H1 (cell line): ENCODE results near the gene BZW1. TPM values are rescaled to one million over a fixed set of nuclear protein-coding genes. Genes with fewer than 3 reads are reported as not detected.

Experiments
- CTCF ChIA-PET: fragments of 300-600 bp; sonication (Branson Sonifier 250); formaldehyde crosslinking; loops from one replicate; lab custom pipeline; 2021; ENCODE audit not compliant: partially characterized antibody; lab: Charles Lee
- POLR2A ChIA-PET: fragments of 300-600 bp; sonication (Branson Sonifier 250); formaldehyde crosslinking; loops from one replicate; lab custom pipeline; 2021; ENCODE audit warnings: inconsistent platforms; ENCODE audit not compliant: partially characterized antibody; lab: Charles Lee
- DNase-seq, 2 experiments: peaks; one replicate each; pipeline versions ENCODE4 v3.0.0 to v3.0.0-alpha.2; 2010 to 2022; ENCODE audit warnings: low spot score in 2 of 2, low read depth in 1 of 2, mixed read lengths in 1 of 2
- FAIRE-seq: peaks from 2 replicates; lab custom pipeline; 2011; peaks lifted over from hg19 to GRCh38; lab: Jason Lieb, UNC
- H2AFZ ChIP-seq: 2 replicates; pipeline ENCODE4 v1.8.1; 2012; ENCODE audit warnings: low read length, inconsistent platforms
- H2AK5ac ChIP-seq: 2 replicates; pipeline ENCODE4 v1.6.1; 2013; ENCODE audit warnings: low read depth, low read length
- H2BK120ac ChIP-seq: replicated peaks from 2 replicates; pipeline ENCODE3; 2013; ENCODE audit warnings: low read depth, low read length, inconsistent platforms
- H2BK12ac ChIP-seq: 2 replicates; pipeline ENCODE4 v1.6.1; 2013; ENCODE audit warnings: low read depth, low read length
- H2BK15ac ChIP-seq: 2 replicates; pipeline ENCODE4 v1.6.1; 2013; ENCODE audit warnings: low read length
- H2BK20ac ChIP-seq: 2 replicates; pipeline ENCODE4 v1.6.1; 2013; ENCODE audit warnings: low read length
- H2BK5ac ChIP-seq: 2 replicates; pipeline ENCODE4 v1.6.1; 2013; ENCODE audit warnings: low read depth, low read length
- H3K14ac ChIP-seq: 2 replicates; pipeline ENCODE4 v1.6.1; 2013; ENCODE audit warnings: inconsistent platforms; ENCODE audit not compliant: insufficient read length
- H3K18ac ChIP-seq: 2 replicates; pipeline ENCODE4 v1.6.1; 2013; ENCODE audit warnings: low read length; ENCODE audit errors: extremely low read depth
- H3K23ac ChIP-seq: 2 replicates; pipeline ENCODE4 v1.6.1; 2013; ENCODE audit warnings: inconsistent platforms; ENCODE audit not compliant: insufficient read length
- H3K23me2 ChIP-seq: 2 replicates; pipeline ENCODE4 v1.6.1; 2013; ENCODE audit warnings: low read depth, low read length
- H3K27ac ChIP-seq: 2 replicates; pipeline ENCODE4 v1.6.1; 2011; ENCODE audit warnings: low read depth, low read length, inconsistent platforms
- H3K27me3 ChIP-seq, 4 experiments: replicated peaks in 1 of 4; 1 replicate in 1 of 4; 2 replicates in 3 of 4; pipeline versions ENCODE4 v1.6.1 to v1.8.1; 2011 to 2013; ENCODE audit warnings: low read length in 3 of 4, mild to moderate bottlenecking in 3 of 4, inconsistent platforms in 2 of 4, mixed read lengths in 2 of 4, moderate library complexity in 1 of 4; ENCODE audit not compliant: control insufficient read depth in 3 of 4, insufficient read depth in 3 of 4; ENCODE audit errors: extremely low read depth in 1 of 4
- H3K36me3 ChIP-seq, 4 experiments: 2 replicates each; pipeline versions ENCODE4 v1.6.1 to v1.8.1; 2011 to 2013; ENCODE audit warnings: mild to moderate bottlenecking in 4 of 4, low read length in 3 of 4, moderate library complexity in 2 of 4, control low read depth in 1 of 4, inconsistent platforms in 1 of 4; ENCODE audit not compliant: insufficient read depth in 4 of 4, control insufficient read depth in 2 of 4
- H3K4ac ChIP-seq: replicated peaks from 2 replicates; pipeline ENCODE3; 2013; ENCODE audit warnings: low read length, low read depth, mixed read lengths, inconsistent platforms; ENCODE audit not compliant: insufficient read length
- H3K4me1 ChIP-seq, 4 experiments: replicated peaks in 1 of 4; 1 replicate in 1 of 4; 2 replicates in 3 of 4; pipeline versions ENCODE4 v1.6.1 to v1.8.1; 2011 to 2013; ENCODE audit warnings: low read length in 3 of 4, inconsistent platforms in 2 of 4, mixed read lengths in 1 of 4; ENCODE audit not compliant: insufficient read depth in 4 of 4, control insufficient read depth in 3 of 4
- H3K4me2 ChIP-seq, 2 experiments: 2 replicates each; pipeline versions ENCODE4 v1.6.1 to v1.8.1; 2011 to 2013; ENCODE audit warnings: low read depth in 2 of 2, low read length in 2 of 2, control low read depth in 1 of 2, inconsistent platforms in 1 of 2, mild to moderate bottlenecking in 1 of 2; ENCODE audit not compliant: insufficient read depth in 1 of 2
- H3K4me3 ChIP-seq, 4 experiments: fragments of 200-600, 300-600 bp in 1 of 4; sonication (generic), shearing (Covaris generic), sonication (Bioruptor Twin) in 1 of 4; 2 replicates each; pipeline versions ENCODE4 v1.5.1 to v1.8.1; 2011 to 2016; ENCODE audit warnings: low read length in 4 of 4, low read depth in 3 of 4, control low read depth in 2 of 4, inconsistent platforms in 2 of 4, mild to moderate bottlenecking in 2 of 4, mixed read lengths in 1 of 4, moderate library complexity in 1 of 4; ENCODE audit not compliant: insufficient read depth in 2 of 4; ENCODE audit errors: extremely low read depth in 1 of 4
- H3K56ac ChIP-seq: replicated peaks from 2 replicates; pipeline ENCODE3; 2013; ENCODE audit warnings: low read depth, mild to moderate bottlenecking, mixed read lengths, low read length, inconsistent platforms; ENCODE audit not compliant: insufficient read length
- H3K79me1 ChIP-seq: 2 replicates; pipeline ENCODE4 v1.6.1; 2013; ENCODE audit warnings: low read depth, low read length, control low read depth
- H3K79me2 ChIP-seq, 2 experiments: 2 replicates each; pipeline versions ENCODE4 v1.6.1 to v1.8.1; 2012 to 2013; ENCODE audit warnings: low read length in 2 of 2, mild to moderate bottlenecking in 2 of 2, inconsistent platforms in 1 of 2; ENCODE audit not compliant: insufficient read depth in 2 of 2, control insufficient read depth in 1 of 2
- H3K9ac ChIP-seq, 4 experiments: replicated peaks in 1 of 4; 1 replicate in 1 of 4; 2 replicates in 3 of 4; pipeline versions ENCODE4 v1.6.1 to v1.8.1; 2011 to 2013; ENCODE audit warnings: low read depth in 3 of 4, low read length in 3 of 4, control low read depth in 2 of 4, mild to moderate bottlenecking in 2 of 4, moderate library complexity in 2 of 4, inconsistent platforms in 1 of 4; ENCODE audit errors: extremely low read depth in 1 of 4
- H3K9me3 ChIP-seq, 2 experiments: 2 replicates each; pipeline versions ENCODE4 v1.6.1 to v1.8.1; 2012 to 2013; ENCODE audit warnings: mild to moderate bottlenecking in 2 of 2, moderate library complexity in 2 of 2, control low read depth in 1 of 2, inconsistent platforms in 1 of 2, low read depth in 1 of 2, low read length in 1 of 2, mixed read lengths in 1 of 2; ENCODE audit not compliant: insufficient read depth in 2 of 2
- H4K20me1 ChIP-seq, 2 experiments: replicated peaks in 1 of 2; 2 replicates each; pipeline versions ENCODE3 to v1.8.1; 2011 to 2013; ENCODE audit warnings: inconsistent platforms in 2 of 2, low read length in 2 of 2, mild to moderate bottlenecking in 1 of 2; ENCODE audit not compliant: insufficient read depth in 2 of 2, control insufficient read depth in 1 of 2
- H4K5ac ChIP-seq: 2 replicates; pipeline ENCODE4 v1.6.1; 2013; ENCODE audit warnings: low read length, low read depth, mixed read lengths, inconsistent platforms; ENCODE audit not compliant: insufficient read length
- H4K8ac ChIP-seq: 2 replicates; pipeline ENCODE4 v1.8.0; 2013; ENCODE audit warnings: mild to moderate bottlenecking, moderate library complexity, low read length, inconsistent platforms; ENCODE audit not compliant: insufficient read depth; ENCODE audit errors: extremely low read depth
- H4K91ac ChIP-seq: replicated peaks from 2 replicates; pipeline ENCODE3; 2013; ENCODE audit warnings: low read length, mixed read lengths, inconsistent platforms; ENCODE audit not compliant: insufficient read length
- CTBP2 ChIP-seq: IDR thresholded peaks from 2 replicates; pipeline ENCODE4 v1.7.0; 2011; ENCODE audit warnings: borderline replicate concordance, mild to moderate bottlenecking, moderate library complexity, mixed read lengths, low read length; ENCODE audit not compliant: insufficient read depth, insufficient read length
- POU5F1 ChIP-seq: IDR thresholded peaks from 2 replicates; pipeline ENCODE4 v1.6.1; 2011; ENCODE audit warnings: low read depth, mild to moderate bottlenecking, low read length, moderate library complexity
- SIN3A ChIP-seq, 2 experiments: IDR thresholded peaks in 1 of 2; conservative IDR thresholded peaks in 1 of 2; 2 replicates each; pipeline ENCODE4 v1.6.1; 2011 to 2012; ENCODE audit warnings: low read length in 2 of 2, improper control_type of control experiment in 1 of 2, low read depth in 1 of 2, mild to moderate bottlenecking in 1 of 2
- TAF7 ChIP-seq: optimal IDR thresholded peaks from 2 replicates; pipeline ENCODE3; 2011; ENCODE audit warnings: low read depth, mild to moderate bottlenecking, inconsistent platforms, low read length, moderate library complexity, borderline replicate concordance
- TCF12 ChIP-seq: IDR thresholded peaks from 2 replicates; pipeline ENCODE4 v1.6.1; 2011; ENCODE audit warnings: low read depth, mild to moderate bottlenecking, low read length
- WGBS, 2 experiments: shearing (Covaris generic) in 1 of 2; methylation state at CpG; one replicate each; pipeline versions ENCODE4 v1.1.6 to v1.1.7; 2013 to 2015; ENCODE audit warnings: low lambda C conversion rate in 2 of 2, mixed read lengths in 2 of 2, inconsistent platforms in 1 of 2, low coverage in 1 of 2, missing lambda C conversion rate in 1 of 2; ENCODE audit not compliant: insufficient replicate concordance in 2 of 2, insufficient coverage in 1 of 2, insufficient read length in 1 of 2; ENCODE audit errors: extremely low coverage in 1 of 2, missing lambda C conversion rate in 1 of 2; 5-methylcytosine and 5-hydroxymethylcytosine counted together
- polyA plus RNA-seq, 7 experiments: library from polyadenylated mRNA; depleted of rRNA in 3 of 7; stranded (reverse) in 5 of 7; unstranded in 2 of 7; fragments of >200 nt in 5 of 7; fragments of 200-250 nt in 2 of 7; gene quantifications; 1 replicate in 5 of 7; 2 replicates in 1 of 7; 4 replicates in 1 of 7; pipeline versions ENCODE4 v1.2.1 to v1.2.3, GENCODE V29; 2011 to 2013; ENCODE audit warnings: missing spikeins in 2 of 7, mixed read lengths in 2 of 7
- total RNA-seq: library from RNA; stranded (reverse); fragmentation: NEBNext Ultra II Directional; extraction: Animal tissue kit (Norgen Biotek cat#: 25700); gene quantifications from 2 replicates; pipeline ENCODE4 v1.2.1, GENCODE V29; 2021

BZW1 gene
- total and polyA plus RNA-seq, 2 of the 8 experiments (the other 6 are each of a cell fraction or from before 2014, with no cell fraction given) = 152 to 335 TPM

- H2AFZ ChIP-seq = no peak overlapping the region
- H2BK20ac ChIP-seq = no peak overlapping the region
- no peak overlapping the region for H3K14ac ChIP-seq
- H3K36me3 ChIP-seq = no peaks in the 10 kb centered on the region; a peak in 1 of 8 replicates
- H3K79me1 ChIP-seq = no peaks in the 10 kb centered on the region
- no peak overlapping the region for H3K56ac ChIP-seq
- no peak overlapping the region for H3K9ac ChIP-seq
- H3K23ac ChIP-seq = no peak overlapping the region
- H3K9me3 ChIP-seq = peaks cover 3 to 10% of the 10 kb centered on the region in 2 experiments; a peak in 2 of 4 replicates
- no peak overlapping the region for H4K91ac ChIP-seq
- H3K23me2 ChIP-seq = no peaks in the 10 kb centered on the region
- H3K4ac ChIP-seq = no peak overlapping the region
- H3K4me3 ChIP-seq = no peak overlapping the region
- no peak overlapping the region for H3K27ac ChIP-seq
- H3K79me2 ChIP-seq = no peaks in the 10 kb centered on the region
- ChIA-PET POLR2A (no interaction called here), CTCF (interaction anchor here (0.9 kb wide), 1 partner anchor 10 kb away, joined by 4 read pairs; no protein-coding TSS in a partner anchor)
- 91% methylated on average over 4 of the region's 4 CpGs; no CpG with 5 or more reads in 1 of the 2 experiments for WGBS, 2 experiments
- no peak overlapping the region for H2AK5ac ChIP-seq
- H2BK12ac ChIP-seq = no peak overlapping the region
- no peaks in the 10 kb centered on the region for H3K27me3 ChIP-seq
- H3K4me1 ChIP-seq = peaks cover 0 to 4% (median 3%) of the 10 kb centered on the region in 4 experiments; a peak in 4 of 7 replicates
- no peak for DNase-seq
- H4K20me1 ChIP-seq = no peaks in the 10 kb centered on the region
- H2BK15ac ChIP-seq = no peak overlapping the region
- FAIRE-seq = no peak
- H3K18ac ChIP-seq = no peak overlapping the region
- TF ChIP-seq CTBP2 = no peak
- TF ChIP-seq POU5F1 = no peak
- TF ChIP-seq TCF12 = no peak
- TF ChIP-seq TAF7 = no peak
- no peak for TF ChIP-seq SIN3A (conservative IDR thresholded peaks at IDR 0.05 in 1 of 2, IDR thresholded peaks at IDR 0.05 in 1 of 2; ENCODE audit: low read depth in 1 of 2, low read length in 2 of 2)
- TF ChIP-seq, all 59 proteins: peak for 0
- no peak overlapping the region for H4K5ac ChIP-seq
- H3K4me2 ChIP-seq = no peak overlapping the region
- no peak overlapping the region for H4K8ac ChIP-seq
- no peak overlapping the region for H2BK5ac ChIP-seq
- H2BK120ac ChIP-seq = no peak overlapping the region
These were observed 23.0 kb downstream of the BZW1 start for GRCh38 chr2:200834701-200835100.
